ENCODE data around the gene PTPRN. TPM values are rescaled to one million over a fixed set of nuclear protein-coding genes. Genes with fewer than 3 reads are reported as not detected.

The PTPRN gene
- total RNA-seq, 4 donors from 2014 or later, result not detected

DNA sequence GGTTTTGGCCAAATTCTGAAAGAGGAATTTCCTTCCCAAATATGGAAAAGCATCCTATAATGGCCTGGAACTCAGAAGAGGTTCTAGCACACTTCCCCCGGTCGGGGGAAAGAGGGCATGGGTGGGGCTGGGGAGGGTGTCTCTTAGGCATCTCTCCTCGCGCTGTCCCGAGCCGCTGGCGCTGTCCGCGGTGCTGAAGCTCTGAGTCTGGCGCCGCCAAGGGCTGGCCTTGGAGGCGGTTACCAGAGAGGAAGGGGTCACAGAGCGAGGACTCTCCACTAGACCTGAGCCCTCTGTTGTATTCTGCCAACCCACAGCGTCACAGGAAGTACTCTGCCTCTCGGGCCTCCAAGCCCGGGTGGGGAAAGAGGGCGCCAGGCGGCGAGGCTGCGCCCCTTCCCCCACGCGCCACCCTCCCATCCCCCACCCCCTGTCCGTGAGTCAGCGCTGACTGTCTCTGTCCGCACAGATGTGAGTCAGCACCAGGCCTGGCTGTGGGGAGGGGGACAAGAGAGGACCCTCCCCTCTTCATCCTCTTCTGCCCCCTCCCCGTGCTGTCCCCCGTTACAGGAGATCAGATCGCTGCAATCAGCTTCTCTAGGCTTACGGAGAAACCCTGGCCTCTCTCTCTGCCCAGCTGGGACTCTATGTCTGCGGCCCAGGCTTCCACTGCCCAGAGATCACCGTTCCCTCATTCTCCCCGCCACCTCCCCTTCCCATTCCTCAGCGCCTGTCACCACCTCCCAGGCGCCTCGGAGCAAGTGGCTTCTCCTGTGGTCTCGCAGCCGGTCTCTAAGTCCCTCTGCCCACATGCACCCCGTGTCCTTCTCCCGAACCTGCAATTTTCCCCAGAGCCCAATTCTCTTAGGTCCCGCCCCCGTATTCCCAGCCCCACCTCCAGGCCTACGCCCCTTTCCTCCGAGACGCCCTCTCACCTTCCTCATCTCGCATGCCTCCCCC, 779 bp downstream of the PTPRN start:
- Histone ChIP-seq H3K4me1 (peaks cover 0 to 12% (median 0%) of the 10 kb centered on the region in 4 donors), H3K4me3 (no peak overlapping the region), H3K27ac (no peak overlapping the region), H3K9me3 (no peaks in the 10 kb centered on the region), H3K27me3 (peaks cover 0 to 63% of the 10 kb centered on the region in 2 donors), H3K36me3 (no peaks in the 10 kb centered on the region)
- no peak for TF ChIP-seq POLR2A (IDR thresholded peaks at IDR 0.05)
- no peak for TF ChIP-seq EP300 (IDR thresholded peaks at IDR 0.05)
- TF ChIP-seq CTCF (IDR thresholded peaks at IDR 0.05), result no peak
- 4 to 6% methylated on average over 33 to 44 of the region's 45 CpGs for WGBS, 2 donors
- DNase-seq (ENCODE audit: low spot score in 2 of 2), result no peak

DNA sequence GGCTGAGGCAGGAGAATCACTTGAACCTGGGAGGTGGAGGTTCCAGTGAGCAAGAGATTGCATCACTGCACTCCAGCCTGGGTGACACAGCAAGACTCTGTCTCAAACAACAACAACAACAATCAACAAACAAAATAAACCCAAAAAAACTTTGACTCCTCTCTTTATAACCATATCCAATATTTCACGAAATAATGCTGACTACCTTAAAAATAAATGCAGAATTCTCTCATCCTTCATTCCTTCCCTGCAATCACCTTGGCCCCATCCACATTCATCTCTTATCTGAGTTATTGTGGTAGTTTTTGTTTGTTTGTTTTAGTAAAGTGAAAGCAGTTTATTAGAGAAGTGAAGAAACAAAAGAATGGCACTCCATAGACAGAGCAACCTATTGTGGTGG, 3.2 kb downstream of the PTPRN start:
- Histone ChIP-seq H3K27ac (no peak overlapping the region), H3K27me3 (peaks cover 0 to 71% of the 10 kb centered on the region in 2 donors), H3K4me1 (peaks cover 0 to 12% (median 0%) of the 10 kb centered on the region in 4 donors), H3K36me3 (no peaks in the 10 kb centered on the region), H3K9me3 (no peaks in the 10 kb centered on the region), H3K4me3 (no peak overlapping the region)
- TF ChIP-seq POLR2A (IDR thresholded peaks at IDR 0.05), result no peak
- 65 to 82% methylated on average over 1 of the region's 1 CpG for WGBS, 2 donors
- no peak for DNase-seq (ENCODE audit: low spot score in 2 of 2)

DNA sequence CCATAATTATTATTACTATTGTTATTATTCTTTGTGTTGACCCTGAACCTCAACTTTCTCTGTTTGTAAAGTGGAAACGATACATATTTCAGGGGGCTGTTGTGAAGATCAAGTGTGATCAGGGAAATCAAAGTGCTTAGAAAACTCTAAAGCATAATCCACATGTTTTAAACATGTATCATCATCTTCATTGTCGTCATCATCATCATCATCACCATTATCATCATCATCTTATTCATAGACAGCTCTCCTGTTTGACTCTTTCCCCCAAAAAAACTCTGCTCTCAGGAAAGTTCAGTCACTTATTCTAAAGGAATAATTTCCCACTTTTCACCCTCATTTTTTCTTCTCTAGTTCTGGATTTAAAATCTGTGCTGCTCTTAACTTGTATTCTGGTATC, 5.0 kb downstream of the PTPRN start:
- no peak overlapping the region for H3K27ac ChIP-seq
- H3K27me3 ChIP-seq, result peaks cover 0 to 62% of the 10 kb centered on the region in 2 donors
- TF ChIP-seq EP300 (IDR thresholded peaks at IDR 0.05) (no peak), CTCF (IDR thresholded peaks at IDR 0.05) (no peak), POLR2A (IDR thresholded peaks at IDR 0.05) (no peak)
- WGBS, 2 donors, result 57 to 58% methylated on average over 2 of the region's 2 CpGs
- DNase-seq (ENCODE audit: low spot score in 2 of 2), result no peak
- H3K4me3 ChIP-seq, result no peak overlapping the region
- peaks cover 0 to 12% (median 0%) of the 10 kb centered on the region in 4 donors for H3K4me1 ChIP-seq
- no peaks in the 10 kb centered on the region for H3K9me3 ChIP-seq
- no peaks in the 10 kb centered on the region for H3K36me3 ChIP-seq

GRCh38 chr2:219302412-219302968, 6.7 kb downstream of the PTPRN start:
- Histone ChIP-seq H3K27me3 (peaks cover 0 to 45% of the 10 kb centered on the region in 2 donors), H3K4me1 (peaks cover 0 to 7% (median 0%) of the 10 kb centered on the region in 4 donors), H3K9me3 (no peaks in the 10 kb centered on the region), H3K36me3 (no peaks in the 10 kb centered on the region), H3K4me3 (no peak overlapping the region), H3K27ac (no peak overlapping the region)
- TF ChIP-seq POLR2A (IDR thresholded peaks at IDR 0.05), result no peak
- TF ChIP-seq CTCF (IDR thresholded peaks at IDR 0.05), result no peak
- TF ChIP-seq EP300 (IDR thresholded peaks at IDR 0.05), result no peak
- no peak for DNase-seq (ENCODE audit: low spot score in 2 of 2)
- 75% methylated on average over 10 to 11 of the region's 11 CpGs for WGBS, 2 donors

DNA sequence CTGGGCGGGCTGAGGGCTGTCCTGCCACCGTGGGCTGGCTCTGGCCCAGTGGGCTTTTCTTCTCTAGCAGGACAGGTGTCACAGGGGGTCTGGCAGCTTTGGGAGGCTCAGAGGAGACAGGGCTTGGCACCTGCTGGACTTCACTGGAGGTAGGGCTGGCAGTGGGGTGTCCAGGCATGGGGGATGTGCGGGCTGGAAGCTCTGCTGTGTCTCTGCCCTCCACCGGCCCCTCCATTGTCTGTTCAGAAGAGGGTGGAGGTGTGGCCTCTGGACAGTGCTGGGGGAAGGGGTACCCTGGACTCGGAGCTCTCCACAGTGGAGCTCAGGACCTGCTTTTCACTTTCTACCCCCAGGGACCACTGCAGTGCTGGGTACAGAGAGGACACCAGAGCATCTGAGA, 9.2 kb downstream of the PTPRN start:
- TF ChIP-seq EP300 (IDR thresholded peaks at IDR 0.05) (no peak), POLR2A (IDR thresholded peaks at IDR 0.05) (no peak), CTCF (IDR thresholded peaks at IDR 0.05) (no peak)
- H3K36me3 ChIP-seq, result no peaks in the 10 kb centered on the region
- H3K27me3 ChIP-seq, result peaks cover 0 to 26% of the 10 kb centered on the region in 2 donors
- no peaks in the 10 kb centered on the region for H3K9me3 ChIP-seq
- DNase-seq (ENCODE audit: low spot score in 2 of 2), result no peak
- 43 to 55% methylated on average over 4 to 5 of the region's 5 CpGs for WGBS, 2 donors
- H3K27ac ChIP-seq, result no peak overlapping the region
- peaks cover 0 to 12% (median 0%) of the 10 kb centered on the region in 4 donors for H3K4me1 ChIP-seq
- H3K4me3 ChIP-seq, result no peak overlapping the region

Data from tibial nerve (tissue), 4 donors.